ENCODE results near the gene FAM72B.
"Not testable (repeated sequence)": the region's sequence is repeated elsewhere in the genome, so short reads cannot be mapped to it uniquely, and the experiment has no call there.

Gene FAM72B

DNA sequence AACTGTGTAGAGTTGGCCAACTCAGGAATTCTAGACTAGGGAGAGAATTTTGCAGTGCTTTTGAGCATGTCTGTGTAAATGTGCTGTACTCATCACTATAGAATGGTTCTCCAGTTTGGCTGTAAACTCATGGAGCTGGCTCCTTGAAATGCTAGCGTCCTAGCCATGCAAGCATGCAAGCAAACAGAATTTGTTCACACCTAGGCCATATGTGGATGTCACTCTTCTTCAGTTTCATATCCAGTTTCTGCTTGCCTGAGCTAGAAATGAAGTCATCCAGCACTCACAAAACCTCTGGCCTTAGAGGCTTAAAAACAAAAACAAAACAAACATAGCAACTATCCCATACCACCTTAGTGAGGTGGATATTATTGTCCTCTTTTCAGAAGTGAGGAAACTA is 37.6 kb upstream of the FAM72B start:
- H3K4me2 ChIP-seq (ENCODE audit: low read depth, low read length, poor library complexity, severe bottlenecking); H3K27ac ChIP-seq (ENCODE audit: low read depth, low read length); H4K20me1 ChIP-seq (ENCODE audit: low read depth, low read length); H3K27me3 ChIP-seq (ENCODE audit: low read length); H3K79me2 ChIP-seq (ENCODE audit: insufficient read depth, low read length); H3K9me3 ChIP-seq (ENCODE audit: insufficient read depth, low read length); H3K9ac ChIP-seq (ENCODE audit: low read length); H2AFZ ChIP-seq (ENCODE audit: low read depth, low read length, severe bottlenecking); H3K9me2 ChIP-seq (replicated peaks; ENCODE audit: insufficient read depth, low read length); H3K4me3 ChIP-seq (ENCODE audit: insufficient read depth, low read length, poor library complexity, severe bottlenecking); H3K36me3 ChIP-seq (ENCODE audit: low read length); H3F3A ChIP-seq (ENCODE audit: insufficient read depth): not testable (repeated sequence)

DNA sequence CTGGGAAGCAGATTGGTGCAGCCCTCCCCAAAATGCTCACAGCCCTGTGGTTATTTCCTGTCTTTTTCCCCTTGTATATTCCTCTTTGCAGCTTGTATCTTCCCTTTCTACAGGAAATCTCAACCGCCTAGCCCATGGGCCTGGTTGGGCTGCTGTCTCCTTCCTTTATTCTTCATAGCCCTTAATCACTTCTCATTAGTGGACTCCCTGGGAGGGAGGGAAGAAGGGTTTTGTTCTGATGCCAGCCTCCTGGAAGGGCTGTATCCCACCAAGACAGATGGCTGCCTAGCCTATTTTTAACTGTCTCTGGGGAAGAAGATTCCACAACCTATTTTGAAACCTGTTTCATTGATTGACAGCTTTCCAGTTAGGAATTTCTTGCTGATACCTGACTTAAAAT is 32.5 kb upstream of the FAM72B start:
- not testable (repeated sequence) for H3K9me3 ChIP-seq (ENCODE audit: insufficient read depth, low read length); H2AFZ ChIP-seq (ENCODE audit: low read depth, low read length, severe bottlenecking)

DNA sequence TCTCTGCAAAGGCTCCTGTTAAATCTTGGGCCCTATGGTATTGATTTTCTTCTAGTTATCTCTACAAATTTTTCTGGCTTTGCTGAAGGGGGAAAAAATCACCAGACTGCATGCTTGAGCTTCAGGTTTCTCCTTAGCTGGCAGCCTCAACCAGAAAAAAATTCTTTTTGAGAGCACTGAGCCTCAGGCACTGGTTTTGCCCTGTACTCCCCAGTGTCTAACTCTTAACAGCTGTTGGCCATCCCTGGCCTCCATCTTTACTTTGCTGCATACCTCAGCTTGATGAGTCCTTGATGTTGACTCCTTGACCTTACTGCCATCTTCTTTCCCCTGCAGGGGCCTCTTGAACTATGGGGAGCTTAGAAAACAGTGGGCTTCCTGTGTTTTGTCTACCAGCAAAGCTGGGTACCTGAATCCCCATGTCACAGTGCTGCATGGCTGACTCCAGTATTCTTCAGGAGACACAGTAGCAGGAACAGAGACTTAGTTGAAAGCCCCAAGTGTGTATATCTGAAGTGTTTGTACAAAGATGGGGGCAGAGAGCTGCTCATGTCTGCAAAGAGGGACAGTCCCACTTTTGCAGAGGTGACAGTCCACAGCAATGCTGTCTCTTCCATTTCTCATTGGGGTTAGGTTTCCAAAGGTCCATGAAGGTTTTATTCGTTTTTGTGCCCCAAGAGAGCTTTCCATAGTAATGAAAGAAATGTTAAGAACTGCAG is 31.7 kb upstream of the FAM72B start:
- H3K9me3 ChIP-seq (ENCODE audit: insufficient read depth, low read length); H2AFZ ChIP-seq (ENCODE audit: low read depth, low read length, severe bottlenecking); H3K79me2 ChIP-seq (ENCODE audit: insufficient read depth, low read length); H3K27ac ChIP-seq (ENCODE audit: low read depth, low read length); H4K20me1 ChIP-seq (ENCODE audit: low read depth, low read length); H3K4me3 ChIP-seq (ENCODE audit: insufficient read depth, low read length, poor library complexity, severe bottlenecking); H3K27me3 ChIP-seq (ENCODE audit: low read length); H3K9me2 ChIP-seq (replicated peaks; ENCODE audit: insufficient read depth, low read length); H3K4me2 ChIP-seq (ENCODE audit: low read depth, low read length, poor library complexity, severe bottlenecking); H3F3A ChIP-seq (ENCODE audit: insufficient read depth); H3K9ac ChIP-seq (ENCODE audit: low read length); H3K36me3 ChIP-seq (ENCODE audit: low read length): not testable (repeated sequence)

More for the DNA sequence above, 32.5 kb upstream of the FAM72B start:
- H3F3A ChIP-seq (ENCODE audit: insufficient read depth); H4K20me1 ChIP-seq (ENCODE audit: low read depth, low read length); H3K4me3 ChIP-seq (ENCODE audit: insufficient read depth, low read length, poor library complexity, severe bottlenecking); H3K27ac ChIP-seq (ENCODE audit: low read depth, low read length); H3K9ac ChIP-seq (ENCODE audit: low read length); H3K79me2 ChIP-seq (ENCODE audit: insufficient read depth, low read length); H3K36me3 ChIP-seq (ENCODE audit: low read length); H3K4me2 ChIP-seq (ENCODE audit: low read depth, low read length, poor library complexity, severe bottlenecking); H3K9me2 ChIP-seq (replicated peaks; ENCODE audit: insufficient read depth, low read length); H3K27me3 ChIP-seq (ENCODE audit: low read length): not testable (repeated sequence)

DNA sequence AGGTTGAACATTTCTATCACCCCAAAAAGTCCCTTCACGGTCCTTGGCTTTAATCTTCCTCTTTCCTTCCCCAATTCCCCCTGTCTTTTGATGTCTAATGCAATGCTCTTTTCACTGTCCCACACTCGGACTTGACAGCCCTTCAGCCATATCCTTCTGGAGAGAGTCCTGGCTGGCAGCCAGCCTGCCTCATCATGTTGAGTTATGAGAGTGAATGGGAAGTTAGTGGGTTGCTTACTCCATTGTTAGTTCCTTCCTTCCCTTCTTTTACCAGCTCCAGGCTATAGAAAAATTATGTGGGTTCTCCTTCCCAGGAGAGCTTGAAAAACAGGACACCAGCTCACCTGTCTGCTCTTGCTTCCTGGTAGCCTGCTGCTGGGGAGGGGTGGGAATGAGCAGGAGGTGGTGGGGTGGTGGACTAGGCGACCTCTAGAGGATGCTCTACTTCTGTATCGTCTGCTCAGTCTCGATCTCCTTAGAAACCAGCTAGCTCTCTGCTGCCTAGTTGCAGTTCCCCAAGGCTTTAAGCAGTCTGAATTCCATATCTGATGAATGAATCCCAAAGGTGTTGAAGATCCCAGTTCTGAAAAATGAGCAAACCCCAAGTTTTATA is 30.5 kb upstream of the FAM72B start:
- not testable (repeated sequence) for H3K9me2 ChIP-seq (replicated peaks; ENCODE audit: insufficient read depth, low read length); H3K27me3 ChIP-seq (ENCODE audit: low read length); H3K27ac ChIP-seq (ENCODE audit: low read depth, low read length); H3K36me3 ChIP-seq (ENCODE audit: low read length); H4K20me1 ChIP-seq (ENCODE audit: low read depth, low read length); H3F3A ChIP-seq (ENCODE audit: insufficient read depth); H2AFZ ChIP-seq (ENCODE audit: low read depth, low read length, severe bottlenecking); H3K9me3 ChIP-seq (ENCODE audit: insufficient read depth, low read length); H3K9ac ChIP-seq (ENCODE audit: low read length); H3K4me3 ChIP-seq (ENCODE audit: insufficient read depth, low read length, poor library complexity, severe bottlenecking); H3K79me2 ChIP-seq (ENCODE audit: insufficient read depth, low read length); H3K4me2 ChIP-seq (ENCODE audit: low read depth, low read length, poor library complexity, severe bottlenecking)

DNA sequence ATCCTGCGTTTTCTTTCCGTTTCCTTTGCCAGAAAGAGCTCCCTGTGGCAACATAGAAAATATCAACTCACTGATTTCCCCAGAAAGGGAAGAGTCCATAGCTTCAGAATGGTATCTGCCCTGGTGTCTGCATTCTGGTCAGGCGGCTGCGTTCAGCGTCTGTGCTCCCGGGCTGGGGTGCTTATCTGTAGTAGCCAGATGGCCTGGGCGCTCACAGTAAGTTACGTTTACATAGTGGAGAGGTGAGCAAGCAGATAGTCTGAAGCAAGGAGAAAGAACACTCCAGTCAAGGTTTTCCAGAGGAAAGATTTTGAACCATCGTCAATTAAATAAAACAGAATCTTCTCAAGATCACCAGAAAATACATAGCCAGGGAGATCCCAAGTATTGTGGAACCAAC is 29.4 kb upstream of the FAM72B start:
- H3K27me3 ChIP-seq (ENCODE audit: low read length); H3K9me2 ChIP-seq (replicated peaks; ENCODE audit: insufficient read depth, low read length); H4K20me1 ChIP-seq (ENCODE audit: low read depth, low read length); H2AFZ ChIP-seq (ENCODE audit: low read depth, low read length, severe bottlenecking); H3K36me3 ChIP-seq (ENCODE audit: low read length); H3K9ac ChIP-seq (ENCODE audit: low read length); H3K4me2 ChIP-seq (ENCODE audit: low read depth, low read length, poor library complexity, severe bottlenecking); H3K27ac ChIP-seq (ENCODE audit: low read depth, low read length); H3K9me3 ChIP-seq (ENCODE audit: insufficient read depth, low read length); H3K4me3 ChIP-seq (ENCODE audit: insufficient read depth, low read length, poor library complexity, severe bottlenecking); H3F3A ChIP-seq (ENCODE audit: insufficient read depth); H3K79me2 ChIP-seq (ENCODE audit: insufficient read depth, low read length): not testable (repeated sequence)

DNA sequence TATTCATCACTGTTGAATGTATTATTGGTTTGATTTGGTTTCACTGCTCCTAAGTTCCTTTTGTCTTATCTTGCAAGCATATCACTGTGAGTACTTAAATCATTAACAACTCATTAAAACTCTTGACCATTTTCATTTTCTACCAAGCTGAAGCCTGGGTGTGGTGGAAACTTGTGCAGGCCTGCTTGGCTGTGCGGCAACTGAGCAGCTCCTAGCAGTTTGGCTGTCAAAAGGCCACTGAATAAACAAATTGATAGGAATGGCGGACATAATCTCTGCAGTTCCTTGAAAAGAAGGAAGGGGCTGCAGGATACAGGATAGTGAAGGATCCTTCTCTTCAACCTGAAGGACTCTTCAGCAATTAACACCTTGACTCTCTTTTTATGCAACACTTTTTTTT is 26.6 kb upstream of the FAM72B start:
- not testable (repeated sequence) for H3K36me3 ChIP-seq (ENCODE audit: low read length); H3K9me3 ChIP-seq (ENCODE audit: insufficient read depth, low read length); H3K9ac ChIP-seq (ENCODE audit: low read length); H3K4me3 ChIP-seq (ENCODE audit: insufficient read depth, low read length, poor library complexity, severe bottlenecking); H3F3A ChIP-seq (ENCODE audit: insufficient read depth); H3K4me2 ChIP-seq (ENCODE audit: low read depth, low read length, poor library complexity, severe bottlenecking); H3K27ac ChIP-seq (ENCODE audit: low read depth, low read length); H4K20me1 ChIP-seq (ENCODE audit: low read depth, low read length); H3K27me3 ChIP-seq (ENCODE audit: low read length); H3K9me2 ChIP-seq (replicated peaks; ENCODE audit: insufficient read depth, low read length); H3K79me2 ChIP-seq (ENCODE audit: insufficient read depth, low read length); H2AFZ ChIP-seq (ENCODE audit: low read depth, low read length, severe bottlenecking)

DNA sequence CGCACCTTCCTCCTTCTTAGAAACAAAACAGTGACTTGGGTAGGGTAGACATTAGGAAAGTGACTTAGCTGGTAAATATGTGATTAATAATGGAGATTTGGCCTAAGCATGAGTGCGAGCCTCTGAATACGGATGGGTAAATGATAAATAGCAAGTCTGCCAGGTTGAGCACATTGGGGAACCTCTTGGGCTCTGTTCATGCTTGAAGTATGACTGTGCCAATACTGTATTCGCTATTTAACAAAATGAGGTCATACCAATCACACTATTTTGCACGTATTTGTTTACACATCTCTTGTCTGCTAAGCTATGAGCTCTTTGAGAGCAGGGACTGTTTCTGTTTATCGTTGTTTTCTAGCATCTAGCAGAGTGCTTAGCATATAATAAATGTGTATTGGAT is 24.2 kb upstream of the FAM72B start:
- H3K9ac ChIP-seq (ENCODE audit: low read length); H2AFZ ChIP-seq (ENCODE audit: low read depth, low read length, severe bottlenecking); H3K36me3 ChIP-seq (ENCODE audit: low read length); H3K27me3 ChIP-seq (ENCODE audit: low read length); H3K4me3 ChIP-seq (ENCODE audit: insufficient read depth, low read length, poor library complexity, severe bottlenecking); H3K27ac ChIP-seq (ENCODE audit: low read depth, low read length); H3K9me2 ChIP-seq (replicated peaks; ENCODE audit: insufficient read depth, low read length); H3F3A ChIP-seq (ENCODE audit: insufficient read depth); H3K9me3 ChIP-seq (ENCODE audit: insufficient read depth, low read length); H4K20me1 ChIP-seq (ENCODE audit: low read depth, low read length); H3K79me2 ChIP-seq (ENCODE audit: insufficient read depth, low read length); H3K4me2 ChIP-seq (ENCODE audit: low read depth, low read length, poor library complexity, severe bottlenecking): not testable (repeated sequence)

DNA sequence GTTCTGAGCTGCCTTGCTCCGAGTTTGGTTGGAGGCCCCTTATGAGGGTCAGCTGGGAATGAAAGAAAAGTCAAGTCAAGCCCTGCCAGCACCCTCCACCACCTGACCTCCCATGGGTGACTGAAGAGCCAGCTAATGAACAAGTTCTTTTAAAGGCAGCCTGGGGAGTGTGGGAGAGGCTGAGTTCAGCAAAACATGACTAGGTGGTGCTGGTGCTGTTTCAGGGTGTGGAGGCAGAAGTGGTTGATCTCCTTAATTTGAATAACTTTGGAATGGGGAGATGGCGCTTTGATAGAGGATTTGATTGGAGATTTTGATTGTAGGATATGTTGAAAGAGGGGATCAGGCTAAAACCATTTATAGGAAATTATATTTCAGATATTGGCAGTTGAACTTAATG is 23.2 kb upstream of the FAM72B start:
- not testable (repeated sequence) for H2AFZ ChIP-seq (ENCODE audit: low read depth, low read length, severe bottlenecking); H3K9ac ChIP-seq (ENCODE audit: low read length); H3K4me2 ChIP-seq (ENCODE audit: low read depth, low read length, poor library complexity, severe bottlenecking); H3K9me2 ChIP-seq (replicated peaks; ENCODE audit: insufficient read depth, low read length); H3K9me3 ChIP-seq (ENCODE audit: insufficient read depth, low read length); H4K20me1 ChIP-seq (ENCODE audit: low read depth, low read length); H3K36me3 ChIP-seq (ENCODE audit: low read length); H3K79me2 ChIP-seq (ENCODE audit: insufficient read depth, low read length); H3K4me3 ChIP-seq (ENCODE audit: insufficient read depth, low read length, poor library complexity, severe bottlenecking); H3K27me3 ChIP-seq (ENCODE audit: low read length); H3F3A ChIP-seq (ENCODE audit: insufficient read depth); H3K27ac ChIP-seq (ENCODE audit: low read depth, low read length)
